ENCODE measurements around the gene USP32. TPM values are rescaled to one million over a fixed set of nuclear protein-coding genes. Genes with fewer than 3 reads are reported as not detected.
A peak's percentile ranks its signal among the peaks of the same experiment; 100 is the strongest.

USP32 gene
- total RNA-seq, 1 experiment from 2014 or later = 73.5 TPM

GRCh38 chr17:60161598-60162330, 230.2 kb downstream of the USP32 start:
- Histone ChIP-seq H3K23me2 (ENCODE audit: insufficient read length, low read depth, low read length, poor library complexity, severe bottlenecking) (no peaks in the 10 kb centered on the region), H3K9ac (ENCODE audit: extremely low read depth, insufficient read length, low read length) (no peak overlapping the region), H3K9me3 (ENCODE audit: control insufficient read depth, low read depth, low read length) (no peaks in the 10 kb centered on the region), H3K79me2 (ENCODE audit: insufficient read depth, low read length) (no peaks in the 10 kb centered on the region), H3K56ac (ENCODE audit: insufficient read length, low read depth, low read length) (no peak overlapping the region), H3K23ac (ENCODE audit: insufficient read length, low read depth, low read length) (no peak overlapping the region), H4K20me1 (ENCODE audit: control insufficient read depth, insufficient read depth, insufficient read length) (peaks cover 2% of the 10 kb centered on the region), H2BK15ac (ENCODE audit: low read depth, low read length) (no peak overlapping the region), H4K5ac (ENCODE audit: insufficient read length, low read depth, low read length) (no peak overlapping the region), H4K91ac (ENCODE audit: insufficient read length, low read depth, low read length) (no peak overlapping the region), H3K18ac (ENCODE audit: insufficient read length, low read depth, low read length) (peak overlapping the region; percentile 55), H3K27me3 (ENCODE audit: insufficient read depth, low read length) (no peaks in the 10 kb centered on the region), H3K4me2 (ENCODE audit: insufficient read depth, insufficient read length, low read length) (peak overlapping the region; percentile 13), H2AK5ac (ENCODE audit: insufficient read length, low read length) (no peak overlapping the region), H3K4me1 (ENCODE audit: insufficient read depth, low read length) (peaks cover 10% of the 10 kb centered on the region; the same call in 1 of the 2 replicates), H3K4ac (ENCODE audit: low read depth, low read length) (no peak overlapping the region; the same call in 1 of the 2 replicates), H3K14ac (ENCODE audit: insufficient read depth, low read length) (peak overlapping the region; percentile 66), H3K27ac (ENCODE audit: insufficient read length, low read depth, low read length) (no peak overlapping the region), H2AFZ (ENCODE audit: low read length) (no peak overlapping the region), H2BK12ac (ENCODE audit: insufficient read length, low read depth, low read length) (no peak overlapping the region), H2BK5ac (ENCODE audit: insufficient read length, low read length) (no peak overlapping the region), H3T11ph (ENCODE audit: low read length) (no peak overlapping the region), H2BK20ac (ENCODE audit: low read depth, low read length, poor library complexity, severe bottlenecking) (no peak overlapping the region), H3K79me1 (ENCODE audit: insufficient read depth, low read depth, low read length, poor library complexity, severe bottlenecking) (no peaks in the 10 kb centered on the region), H2BK120ac (ENCODE audit: low read depth, low read length, poor library complexity, severe bottlenecking) (no peak overlapping the region), H4K8ac (replicated peaks; ENCODE audit: insufficient read length, low read depth, low read length) (no peak overlapping the region)
- Mint-ChIP-seq H3K27me3 (ENCODE audit: low read depth) (peaks cover 22% of the 10 kb centered on the region), H3K9me3 (no peaks in the 10 kb centered on the region), H3K4me3 (peak overlapping the region in 1 of 2 experiments; percentile 58; a peak in 2 of 5 replicates), H3K27ac (peak overlapping the region in 2 of 3 experiments; percentile 68 to 83; a peak in 3 of 7 replicates), H3K36me3 (ENCODE audit: insufficient read depth in 1 of 3, low read depth in 3 of 3) (no peaks in the 10 kb centered on the region), H3K4me1 (peaks cover 50 to 73% of the 10 kb centered on the region in 2 experiments)
- peak; percentile 65 for DNase-seq
- no CpG with 5 or more reads among the region's 17 CpGs for WGBS (ENCODE audit: extremely low coverage, insufficient read length, low lambda C conversion rate)
- TF ChIP-seq CTCF (conservative IDR thresholded peaks at IDR 0.05) = no peak
